ES-I3 (cell line): ENCODE measurements around the gene SETD3.

Source experiments
- H3K36me3 ChIP-seq: 2 replicates; pipeline ENCODE4 v1.6.1; 2013; ENCODE audit warnings: mild to moderate bottlenecking, low read length, control low read depth, moderate library complexity; ENCODE audit not compliant: insufficient read depth
- H3K4me1 ChIP-seq: 2 replicates; pipeline ENCODE4 v1.6.1; 2013; ENCODE audit warnings: mild to moderate bottlenecking, control low read depth, low read length; ENCODE audit not compliant: insufficient read depth
- H3K9ac ChIP-seq: 2 replicates; pipeline ENCODE4 v1.6.1; 2013; ENCODE audit warnings: low read depth, mild to moderate bottlenecking, low read length, moderate library complexity
- H3K9me3 ChIP-seq: 2 replicates; pipeline ENCODE4 v1.6.1; 2013; ENCODE audit warnings: mild to moderate bottlenecking, low read length, moderate library complexity; ENCODE audit not compliant: control insufficient read depth, insufficient read depth

The SETD3 gene

GRCh38 chr14:99479906-99480869, at the start of gene SETD3:
TSS of gene SETD3 (minus strand) at chr14:99480859. CDS start at chr14:99465805, 15,054 bp downstream.
- Histone ChIP-seq H3K9ac (peak within 1 kb of the TSS; percentile 91), H3K36me3 (no peaks in the 10 kb centered on the region), H3K4me1 (peaks cover 17% of the 10 kb centered on the region), H3K9me3 (no peaks in the 10 kb centered on the region)

GRCh38 chr14:99529899-99530298, 49.2 kb upstream of the SETD3 start:
- Histone ChIP-seq H3K36me3 (peaks cover 2% of the 10 kb centered on the region; the same call in 1 of the 2 replicates), H3K9me3 (no peaks in the 10 kb centered on the region), H3K9ac (no peak overlapping the region), H3K4me1 (peaks cover 22% of the 10 kb centered on the region)

- H3K9me3 ChIP-seq: no peaks in the 10 kb centered on the region
- no peak overlapping the region for H3K9ac ChIP-seq
- peaks cover 2% of the 10 kb centered on the region; the same call in 1 of the 2 replicates for H3K36me3 ChIP-seq
- H3K4me1 ChIP-seq: peaks cover 44% of the 10 kb centered on the region
Observed at GRCh38 chr14:99527427-99528076, 46.9 kb upstream of the SETD3 start.

GRCh38 chr14:99527026-99527425, 46.4 kb upstream of the SETD3 start:
- no peak overlapping the region for H3K9ac ChIP-seq
- peaks cover 2% of the 10 kb centered on the region; the same call in 1 of the 2 replicates for H3K36me3 ChIP-seq
- H3K4me1 ChIP-seq: peaks cover 49% of the 10 kb centered on the region
- no peaks in the 10 kb centered on the region for H3K9me3 ChIP-seq

GRCh38 chr14:99525699-99526080, 45.0 kb upstream of the SETD3 start:
- Histone ChIP-seq H3K9me3 (no peaks in the 10 kb centered on the region), H3K36me3 (peaks cover 2% of the 10 kb centered on the region; the same call in 1 of the 2 replicates), H3K9ac (no peak overlapping the region), H3K4me1 (peaks cover 46% of the 10 kb centered on the region)

GRCh38 chr14:99524804-99525698, 44.4 kb upstream of the SETD3 start:
- peaks cover 2% of the 10 kb centered on the region; the same call in 1 of the 2 replicates for H3K36me3 ChIP-seq
- no peak overlapping the region for H3K9ac ChIP-seq
- H3K4me1 ChIP-seq: peaks cover 42% of the 10 kb centered on the region

GRCh38 chr14:99524091-99524661, 43.5 kb upstream of the SETD3 start:
- Histone ChIP-seq H3K9me3 (no peaks in the 10 kb centered on the region), H3K9ac (no peak overlapping the region), H3K4me1 (peaks cover 40% of the 10 kb centered on the region), H3K36me3 (peaks cover 2% of the 10 kb centered on the region; the same call in 1 of the 2 replicates)

More at GRCh38 chr14:99524804-99525698, 44.4 kb upstream of the SETD3 start:
- no peaks in the 10 kb centered on the region for H3K9me3 ChIP-seq

GRCh38 chr14:99523704-99524055, 43.0 kb upstream of the SETD3 start:
- no peaks in the 10 kb centered on the region for H3K36me3 ChIP-seq
- peaks cover 40% of the 10 kb centered on the region for H3K4me1 ChIP-seq
- no peaks in the 10 kb centered on the region for H3K9me3 ChIP-seq
- no peak overlapping the region for H3K9ac ChIP-seq

GRCh38 chr14:99522934-99523703, 42.5 kb upstream of the SETD3 start:
- peaks cover 40% of the 10 kb centered on the region for H3K4me1 ChIP-seq
- no peaks in the 10 kb centered on the region for H3K9me3 ChIP-seq
- no peaks in the 10 kb centered on the region for H3K36me3 ChIP-seq
- H3K9ac ChIP-seq: no peak overlapping the region

- no peak overlapping the region for H3K9ac ChIP-seq
- H3K4me1 ChIP-seq: peaks cover 40% of the 10 kb centered on the region
- no peaks in the 10 kb centered on the region for H3K36me3 ChIP-seq
- no peaks in the 10 kb centered on the region for H3K9me3 ChIP-seq
Observed at GRCh38 chr14:99522457-99522891, 41.8 kb upstream of the SETD3 start.

GRCh38 chr14:99522025-99522401, 41.4 kb upstream of the SETD3 start:
- H3K9ac ChIP-seq: no peak overlapping the region
- no peaks in the 10 kb centered on the region for H3K36me3 ChIP-seq
- peaks cover 40% of the 10 kb centered on the region for H3K4me1 ChIP-seq
- H3K9me3 ChIP-seq: no peaks in the 10 kb centered on the region

- Histone ChIP-seq H3K9me3 (no peaks in the 10 kb centered on the region), H3K36me3 (no peaks in the 10 kb centered on the region), H3K4me1 (peaks cover 40% of the 10 kb centered on the region), H3K9ac (no peak overlapping the region)
Observed at GRCh38 chr14:99521176-99522024, 40.7 kb upstream of the SETD3 start.
